Measurements from ENCODE around the gene LTF.

DNA sequence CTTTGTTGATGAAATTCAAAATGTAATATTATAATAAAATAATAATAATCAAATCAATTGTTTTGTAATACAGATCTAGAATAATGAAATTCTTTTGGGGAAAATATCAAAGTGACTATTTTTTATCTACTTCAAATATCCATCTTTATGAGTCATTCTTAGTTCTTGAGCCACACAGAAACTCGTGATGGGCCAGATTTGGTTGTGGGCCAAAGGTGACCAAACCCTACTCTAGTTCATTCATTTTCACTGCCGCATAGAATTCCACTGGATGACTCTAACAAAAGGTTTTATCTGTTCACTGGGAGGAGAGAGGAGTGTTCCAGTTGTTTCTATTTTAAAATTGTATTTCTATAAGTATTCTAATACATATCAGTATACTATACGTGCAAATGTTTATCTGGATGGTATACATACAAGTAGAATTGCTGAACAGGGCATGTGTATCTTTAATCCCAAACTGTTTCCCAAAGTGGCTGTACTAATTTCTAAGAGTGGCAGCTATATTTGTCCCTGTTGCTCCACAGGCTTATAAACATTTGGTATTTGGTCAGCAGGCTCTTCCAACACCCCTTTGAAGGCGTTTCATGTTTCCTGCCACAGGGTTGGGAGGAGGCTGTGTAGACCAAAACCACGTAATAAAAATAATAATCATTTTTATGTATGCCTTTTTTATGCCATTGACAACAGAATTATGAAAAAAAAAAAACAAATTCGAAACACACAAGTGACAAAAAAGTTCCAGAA, 25.8 kb upstream of the LTF start:
- TF ChIP-seq, protein P1, sequence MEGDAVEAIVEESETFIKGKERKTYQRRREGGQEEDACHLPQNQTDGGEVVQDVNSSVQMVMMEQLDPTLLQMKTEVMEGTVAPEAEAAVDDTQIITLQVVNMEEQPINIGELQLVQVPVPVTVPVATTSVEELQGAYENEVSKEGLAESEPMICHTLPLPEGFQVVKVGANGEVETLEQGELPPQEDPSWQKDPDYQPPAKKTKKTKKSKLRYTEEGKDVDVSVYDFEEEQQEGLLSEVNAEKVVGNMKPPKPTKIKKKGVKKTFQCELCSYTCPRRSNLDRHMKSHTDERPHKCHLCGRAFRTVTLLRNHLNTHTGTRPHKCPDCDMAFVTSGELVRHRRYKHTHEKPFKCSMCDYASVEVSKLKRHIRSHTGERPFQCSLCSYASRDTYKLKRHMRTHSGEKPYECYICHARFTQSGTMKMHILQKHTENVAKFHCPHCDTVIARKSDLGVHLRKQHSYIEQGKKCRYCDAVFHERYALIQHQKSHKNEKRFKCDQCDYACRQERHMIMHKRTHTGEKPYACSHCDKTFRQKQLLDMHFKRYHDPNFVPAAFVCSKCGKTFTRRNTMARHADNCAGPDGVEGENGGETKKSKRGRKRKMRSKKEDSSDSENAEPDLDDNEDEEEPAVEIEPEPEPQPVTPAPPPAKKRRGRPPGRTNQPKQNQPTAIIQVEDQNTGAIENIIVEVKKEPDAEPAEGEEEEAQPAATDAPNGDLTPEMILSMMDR (IDR thresholded peaks at IDR 0.05; ENCODE audit: low read depth, low read length, poor library complexity, severe bottlenecking) = no peak
- TF ChIP-seq EZH2phosphoT487 (IDR thresholded peaks at IDR 0.05; ENCODE audit: borderline replicate concordance, low read length) = no peak
